HG03565 (cell line): ENCODE data around the gene CDH18.

ENCODE experiments used
- ATAC-seq: cut with Tn5 transposase; IDR thresholded peaks from one replicate; pipeline ENCODE4 v1.9.1; 2021; ENCODE audit warnings: mild to moderate bottlenecking, moderate library complexity; ENCODE audit not compliant: unreplicated experiment

Gene CDH18

DNA sequence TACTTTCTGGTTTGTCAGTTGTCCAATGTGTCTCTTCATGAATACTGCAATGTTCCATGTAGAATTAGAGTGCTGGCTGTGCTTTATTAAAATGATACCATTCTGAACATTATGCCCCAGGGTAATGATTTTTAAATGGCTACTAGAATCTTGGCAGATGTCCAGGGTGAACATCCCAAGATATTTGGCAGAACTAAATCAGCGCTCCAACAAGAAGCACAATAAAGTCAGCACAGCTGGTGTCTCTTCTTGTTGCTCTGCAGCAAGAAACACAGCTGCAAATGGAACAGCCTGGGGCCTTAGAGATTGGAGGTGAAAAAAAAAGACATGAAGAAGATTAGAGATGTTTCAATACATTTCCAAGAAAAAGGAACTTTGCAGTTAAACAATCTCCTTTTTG is 248.3 kb downstream of the CDH18 start:
- ATAC-seq, result no peak

DNA sequence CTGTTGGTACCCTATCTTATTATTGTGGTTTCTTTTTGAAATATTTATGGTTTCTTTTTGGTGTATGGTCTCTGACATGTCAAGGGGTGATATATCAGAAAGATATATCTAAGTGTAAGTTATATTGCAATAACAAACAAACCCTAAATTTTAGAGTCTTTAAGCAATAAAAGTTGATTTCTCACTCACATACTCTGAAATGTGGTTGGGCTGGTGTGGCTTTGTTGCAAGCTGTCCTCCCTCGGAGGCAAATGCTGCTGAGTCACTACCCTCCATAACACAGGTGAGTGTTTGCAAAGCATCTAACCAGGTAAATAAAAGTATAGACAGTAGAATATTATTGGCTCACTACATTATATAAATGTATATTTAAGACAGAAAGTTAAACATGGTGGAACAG is 253.2 kb downstream of the CDH18 start:
- no peak for ATAC-seq

DNA sequence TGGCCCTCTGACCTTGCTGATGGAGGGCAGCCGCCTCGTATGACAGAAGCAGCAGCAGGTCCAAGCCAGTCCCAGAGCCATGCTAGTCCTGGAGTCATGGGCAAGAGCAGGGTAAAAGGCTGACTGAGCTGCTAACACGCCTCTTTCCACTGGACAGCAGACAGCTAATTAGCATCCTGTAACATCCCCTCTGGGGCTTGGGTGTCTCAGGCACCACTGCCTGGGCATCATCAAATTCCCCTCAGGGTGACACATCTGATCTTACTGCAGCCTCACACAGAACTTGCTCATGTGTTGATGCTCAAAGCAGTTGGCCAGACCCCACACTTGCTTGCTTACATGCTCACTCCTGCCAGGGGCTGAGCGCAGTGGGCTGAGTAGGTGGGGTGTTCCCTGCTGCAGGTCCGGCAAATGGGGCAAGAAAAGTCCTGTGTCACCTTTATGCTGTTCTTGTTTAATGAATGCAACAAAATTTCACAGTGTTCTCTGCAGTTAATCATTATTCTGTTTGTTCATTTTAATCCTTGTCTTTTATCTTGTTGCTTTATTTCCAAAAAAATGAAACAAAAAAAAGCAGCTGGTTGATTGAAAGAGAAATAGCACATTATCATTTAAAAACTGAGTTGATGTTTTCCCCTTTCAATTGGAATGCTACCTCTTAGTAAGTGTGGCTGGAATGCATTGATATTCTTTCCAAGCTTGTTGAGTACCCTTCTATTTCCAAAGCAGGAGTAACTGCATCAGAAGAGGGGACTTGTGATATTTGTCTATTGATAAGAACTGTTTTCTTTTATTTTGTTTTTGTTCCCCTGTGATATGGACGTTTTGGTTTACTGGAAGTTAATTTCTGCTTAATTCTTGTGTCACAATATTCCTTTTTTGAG is 254.1 kb downstream of the CDH18 start:
- no peak for ATAC-seq

DNA sequence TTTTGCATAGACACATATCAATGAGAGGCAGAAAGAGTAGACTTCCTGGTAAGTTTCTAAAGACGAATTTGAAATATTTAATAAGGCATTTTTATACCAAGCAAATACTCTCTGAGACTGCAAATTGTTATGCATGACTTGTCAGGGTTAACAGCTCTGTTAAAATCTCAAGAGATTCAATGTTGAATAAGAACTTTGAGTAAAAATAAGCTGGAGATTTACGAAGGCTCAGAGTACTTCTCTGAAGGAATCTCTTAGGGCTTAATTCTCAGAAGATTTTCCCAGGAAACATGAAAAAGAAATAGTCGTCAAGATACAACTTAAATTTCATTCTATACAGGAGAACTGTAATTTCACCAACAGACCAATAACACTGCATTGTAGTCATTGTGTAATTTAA is 259.4 kb downstream of the CDH18 start:
- no peak for ATAC-seq

DNA sequence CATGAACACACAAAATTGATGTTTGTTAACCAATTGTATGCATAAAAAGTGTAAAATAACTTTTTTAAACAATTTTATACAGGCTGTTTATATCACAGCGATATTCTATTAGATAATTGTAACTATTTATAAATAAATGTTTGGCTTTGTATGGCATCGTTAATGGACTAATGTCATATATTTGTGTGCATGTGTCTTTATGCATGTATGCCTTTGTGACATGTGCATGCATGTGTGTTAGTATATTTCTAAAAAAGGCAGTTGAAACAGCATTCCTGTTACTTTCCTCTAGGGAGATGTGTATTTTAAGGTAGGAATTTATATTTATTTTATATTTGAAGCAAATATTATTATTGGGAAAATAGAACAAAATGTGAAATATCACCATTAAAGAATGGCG is 268.9 kb downstream of the CDH18 start:
- ATAC-seq, result no peak

DNA sequence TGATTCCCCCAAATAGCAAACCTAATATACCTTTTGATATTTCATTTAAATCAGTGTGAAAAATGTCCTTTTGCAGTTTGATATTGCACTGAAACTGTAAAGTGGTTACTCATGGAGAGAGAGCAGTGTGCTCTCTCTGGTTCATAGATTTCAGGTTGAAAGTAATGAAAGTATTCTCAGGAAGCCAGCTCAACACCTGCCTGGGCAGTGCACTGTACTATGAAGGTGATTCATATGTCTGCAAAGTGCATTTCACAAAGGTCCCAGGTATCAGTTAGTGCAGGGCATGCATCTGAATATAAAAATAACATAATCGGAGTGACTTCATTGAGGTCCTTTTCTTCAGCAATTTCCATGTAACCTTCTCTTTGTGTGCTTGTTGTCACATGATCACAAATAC is 274.3 kb downstream of the CDH18 start:
- ATAC-seq, result no peak

DNA sequence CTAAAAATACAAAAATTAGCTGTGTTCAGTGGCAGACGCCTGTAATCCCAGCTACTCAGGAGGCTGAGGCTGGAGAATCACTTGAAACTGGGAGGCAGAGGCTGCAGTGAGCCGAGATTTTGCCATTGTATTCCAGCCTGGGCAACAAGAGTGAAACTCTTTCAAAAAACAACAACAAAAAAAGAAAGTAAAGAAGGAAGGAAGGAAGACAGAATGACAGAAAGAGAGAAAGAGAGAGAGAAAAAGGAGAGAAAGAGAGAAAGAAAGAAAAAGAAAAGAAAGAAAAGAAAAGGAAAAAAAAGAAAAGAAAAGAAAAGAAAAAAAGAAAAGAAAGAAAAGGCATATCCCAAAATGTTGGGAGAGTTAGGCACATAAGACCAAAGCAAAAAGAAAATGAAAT is 278.6 kb downstream of the CDH18 start:
- ATAC-seq, result no peak

DNA sequence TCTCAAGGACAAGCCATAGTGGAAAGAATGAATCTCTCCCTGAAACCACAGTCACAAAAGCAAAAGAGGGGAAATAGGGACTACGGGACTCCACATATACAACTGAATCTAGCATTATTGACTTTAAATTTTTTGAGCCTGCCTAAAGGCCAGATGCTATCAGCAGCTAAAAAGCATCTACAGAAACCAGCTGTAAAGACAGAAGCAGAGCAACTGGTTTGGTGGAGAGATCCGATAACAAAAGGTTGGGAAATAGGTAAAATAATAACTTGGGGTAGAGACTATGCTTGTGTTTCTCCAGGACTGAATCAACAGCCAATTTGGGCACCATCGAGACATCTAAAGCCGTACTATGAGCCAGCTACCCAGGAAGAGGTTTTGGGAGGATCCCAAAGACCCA is 281.2 kb downstream of the CDH18 start:
- no peak for ATAC-seq

DNA sequence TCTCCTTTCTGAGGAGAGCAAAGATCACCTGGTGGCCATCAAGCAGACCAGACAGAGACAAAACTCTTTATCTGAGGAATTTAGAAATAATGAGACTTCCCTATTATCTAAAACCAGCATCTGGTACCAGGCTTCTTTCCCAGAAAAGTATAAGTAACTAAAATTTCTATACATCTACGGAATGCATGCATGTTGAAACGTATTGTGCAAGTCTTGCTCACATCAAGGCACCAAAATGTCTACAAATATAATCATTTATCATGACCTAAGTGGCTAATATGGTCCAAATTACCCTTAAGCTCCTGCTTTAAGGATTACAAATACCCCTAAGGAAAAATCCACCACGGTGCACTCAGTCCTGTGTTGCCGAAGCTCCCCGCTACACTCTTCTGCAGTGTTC is 286.3 kb downstream of the CDH18 start:
- no peak for ATAC-seq

DNA sequence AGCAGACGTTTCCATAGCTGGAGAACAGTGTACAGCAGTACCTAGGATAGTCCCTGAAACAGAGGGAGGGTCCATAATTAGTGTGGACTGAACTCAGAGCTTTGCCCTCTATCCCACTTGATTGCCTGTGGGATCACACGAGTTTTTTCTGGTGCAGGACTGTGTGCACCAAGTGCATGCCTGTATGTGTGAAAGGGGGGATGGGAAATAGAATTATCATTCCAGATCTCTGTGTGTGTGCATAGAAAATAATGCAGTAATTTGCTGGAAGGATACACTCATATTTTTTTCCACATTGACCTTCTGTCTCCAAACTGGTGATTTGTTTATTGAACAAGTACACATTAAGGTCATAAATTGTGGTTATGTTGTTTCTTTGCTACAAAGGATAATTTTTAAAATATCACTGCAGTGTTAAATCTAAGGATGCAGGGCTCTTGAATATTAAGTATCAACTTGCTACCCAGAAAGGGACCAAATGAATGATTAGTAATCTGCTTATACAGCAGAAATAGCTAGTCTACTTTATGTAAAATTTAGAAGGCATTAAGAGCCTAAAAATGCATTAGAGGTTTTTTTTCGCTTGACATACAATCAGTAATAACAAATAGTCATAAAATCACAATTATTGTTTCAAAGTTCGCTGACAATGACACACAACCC is 292.9 kb downstream of the CDH18 start:
- ATAC-seq, result no peak

DNA sequence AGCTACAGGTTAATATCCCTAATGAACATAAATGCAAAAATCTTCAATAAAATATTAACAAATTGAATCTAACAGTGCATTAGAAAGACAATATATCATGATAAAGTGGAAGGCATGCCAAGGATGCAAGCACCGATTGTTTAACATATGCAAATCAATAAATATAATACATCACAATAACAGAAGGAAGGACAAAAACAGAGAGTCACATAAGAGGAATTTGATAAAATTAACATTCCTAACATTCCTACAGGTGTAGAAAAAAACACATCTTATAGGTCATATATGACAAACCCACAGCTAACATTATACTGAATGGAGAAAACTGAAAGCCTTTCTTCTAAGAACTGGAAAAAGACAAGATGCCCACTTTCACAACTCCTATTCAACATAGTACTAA is 297.0 kb downstream of the CDH18 start:
- ATAC-seq, result no peak

DNA sequence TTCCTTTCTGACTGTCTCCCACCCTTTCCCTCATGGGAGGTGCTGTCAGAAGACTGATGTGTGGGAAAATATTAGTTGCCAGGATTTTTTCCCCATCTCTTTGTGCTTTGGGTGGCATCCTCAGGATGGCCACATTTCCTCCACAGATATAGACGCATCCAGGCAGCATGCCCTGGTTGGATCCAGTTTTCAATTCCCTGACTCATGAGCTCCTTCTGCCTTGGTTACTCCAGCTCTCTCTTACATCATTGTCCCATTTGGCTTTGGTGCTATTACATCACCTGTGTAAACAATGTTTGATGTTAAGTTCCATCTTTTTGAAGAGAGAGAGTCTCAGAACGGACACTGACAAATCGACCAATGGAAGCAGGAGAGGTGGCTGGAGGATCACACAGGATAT is 302.5 kb downstream of the CDH18 start:
- ATAC-seq, result no peak

DNA sequence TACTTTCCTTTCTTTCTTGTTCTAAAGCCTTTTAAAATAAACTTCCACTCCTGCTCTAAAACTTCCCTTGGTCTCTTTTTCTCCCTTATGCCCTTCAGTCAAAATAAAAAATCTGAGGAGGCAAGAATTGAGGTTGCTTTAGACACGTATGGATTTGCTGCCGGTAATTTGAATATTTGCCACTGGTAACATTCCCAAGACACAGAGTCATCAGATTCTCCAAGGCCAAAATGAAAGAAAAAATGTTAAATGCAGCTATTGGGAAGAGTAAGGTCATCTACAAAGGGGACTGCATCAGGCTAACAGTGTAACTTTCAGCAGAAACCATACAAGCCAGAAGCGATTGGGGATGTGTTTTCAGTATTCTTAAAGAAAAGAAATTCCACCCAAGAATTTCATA is 311.1 kb downstream of the CDH18 start:
- no peak for ATAC-seq

DNA sequence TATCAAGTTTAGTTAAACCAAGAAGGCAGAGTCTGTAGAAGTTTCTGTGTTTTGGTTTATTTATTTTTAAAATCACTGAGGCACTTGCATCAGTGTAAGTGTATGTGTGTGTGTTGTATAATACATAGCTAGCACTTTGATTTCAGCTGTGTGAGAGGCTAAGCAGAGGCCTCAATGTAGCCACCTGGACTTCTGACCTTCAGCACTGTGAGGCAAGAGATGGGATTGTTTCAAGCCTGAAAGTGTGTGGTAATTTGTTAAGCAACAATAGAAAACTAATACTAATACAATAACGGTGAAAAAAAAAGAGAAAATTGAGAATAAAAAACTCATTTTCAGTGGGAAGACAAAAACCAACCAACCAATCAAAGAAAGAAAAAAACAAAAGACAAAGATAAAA is 327.3 kb downstream of the CDH18 start:
- no peak for ATAC-seq

DNA sequence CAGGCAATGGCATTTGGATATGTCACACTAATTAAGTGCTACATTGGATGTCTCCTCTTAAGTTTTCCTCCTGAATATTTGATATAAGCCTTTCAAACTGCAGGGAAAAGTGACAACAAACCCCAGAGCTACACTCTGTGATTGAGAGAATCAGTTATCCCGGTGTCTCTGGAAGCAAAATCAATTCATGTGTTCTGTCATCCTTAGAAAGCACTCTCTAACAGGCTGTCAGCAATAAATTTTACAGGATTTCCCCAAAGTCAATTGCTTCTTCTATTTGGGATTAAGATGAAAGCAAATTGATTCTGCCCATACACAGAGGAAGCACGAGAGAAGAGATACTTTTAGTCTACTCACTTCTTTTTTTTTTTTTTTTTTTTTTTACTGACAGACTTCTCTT is 332.4 kb downstream of the CDH18 start:
- no peak for ATAC-seq

DNA sequence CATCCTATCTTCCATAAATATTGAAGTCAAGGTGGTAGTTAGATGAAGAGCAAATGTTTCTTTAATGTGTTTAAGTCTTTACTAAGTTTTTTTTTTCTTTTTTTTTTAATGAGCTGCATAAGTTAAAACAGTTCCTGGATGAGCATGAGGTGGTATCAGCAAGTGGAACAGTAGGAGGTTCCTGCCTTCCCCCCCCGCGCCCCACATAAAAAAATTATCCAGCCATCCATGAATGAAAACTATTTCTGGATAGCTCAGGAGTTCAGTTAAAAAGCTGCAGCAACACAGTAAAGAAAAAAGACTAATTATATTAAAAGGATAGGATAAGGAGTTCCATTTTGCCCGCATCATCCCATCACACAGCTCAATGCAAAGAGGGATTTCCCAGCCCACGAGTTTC is 349.5 kb downstream of the CDH18 start:
- ATAC-seq, result no peak

DNA sequence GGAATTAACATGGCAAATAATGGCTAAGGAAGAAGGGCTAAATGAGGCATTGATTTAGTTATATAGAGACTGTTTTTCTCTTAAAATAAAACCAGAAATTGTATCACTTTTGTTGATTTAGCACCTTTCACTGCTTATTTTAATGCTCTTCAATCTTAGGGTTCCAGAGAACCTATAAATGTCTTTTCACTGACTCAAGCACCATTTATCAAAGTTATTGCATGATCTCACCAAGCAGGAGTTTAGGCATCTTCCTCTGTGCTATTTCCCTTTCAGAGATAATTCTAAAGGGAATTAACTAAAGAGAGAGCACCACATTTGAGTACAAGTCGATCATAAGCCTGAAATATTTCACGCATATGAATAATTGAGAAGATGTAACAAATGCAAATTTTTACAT is 357.1 kb downstream of the CDH18 start:
- no peak for ATAC-seq

DNA sequence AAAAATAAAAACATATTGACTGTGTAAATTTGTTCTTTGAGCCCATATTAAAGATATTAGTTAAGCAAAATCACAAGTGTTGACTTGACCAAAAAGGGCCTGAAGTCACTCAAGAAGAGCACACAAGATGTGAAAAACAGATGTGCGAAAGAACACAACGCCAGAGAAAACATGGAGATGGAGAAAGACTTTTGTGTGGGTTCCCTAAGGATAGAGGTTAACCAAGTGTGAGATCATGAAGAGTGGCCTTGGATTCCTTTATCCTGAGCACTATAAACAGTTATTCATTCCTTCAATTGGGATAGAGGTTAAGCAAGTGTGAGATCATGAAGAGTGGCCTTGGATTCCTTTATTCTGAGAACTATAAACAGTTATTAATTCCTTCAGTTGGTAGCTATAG is 361.8 kb downstream of the CDH18 start:
- ATAC-seq, result no peak

DNA sequence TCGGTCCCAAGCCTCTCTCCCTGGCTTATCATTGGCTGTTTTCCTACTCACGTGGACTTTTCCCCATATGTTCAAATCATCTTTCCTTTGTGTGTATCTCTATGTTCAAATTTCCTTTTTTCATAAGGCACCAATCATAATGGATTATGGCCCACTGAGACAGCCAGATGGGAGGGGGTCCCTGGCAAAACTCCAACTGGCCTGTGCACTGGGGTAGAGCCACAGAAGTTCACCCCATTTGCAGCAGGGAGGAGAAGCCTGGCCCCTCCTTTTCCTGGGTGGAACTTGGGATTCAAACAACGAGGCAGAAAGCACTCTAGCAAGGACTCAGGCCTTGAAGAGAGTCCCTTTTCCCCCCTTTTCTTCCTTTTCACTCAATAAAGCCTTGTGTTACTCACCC is 362.4 kb downstream of the CDH18 start:
- ATAC-seq, result no peak

DNA sequence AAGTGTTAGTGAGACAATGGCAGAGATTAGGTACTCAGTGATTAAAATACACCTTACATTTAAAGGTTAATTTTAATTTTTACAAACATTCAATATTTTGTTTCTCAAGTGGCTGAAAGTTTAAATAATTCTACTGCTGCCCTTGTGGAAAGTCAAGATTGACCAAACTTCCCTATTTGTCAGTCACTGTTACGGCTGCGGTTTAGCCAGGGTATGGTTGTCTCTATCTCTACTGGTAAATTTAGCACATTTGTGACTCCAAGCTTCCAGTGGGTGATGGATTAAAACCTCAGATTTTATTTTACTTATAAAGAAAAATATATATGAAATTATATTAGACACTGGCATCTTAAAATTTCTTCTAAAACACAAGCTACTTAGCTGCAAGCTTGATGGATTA is 368.4 kb downstream of the CDH18 start:
- ATAC-seq, result no peak

DNA sequence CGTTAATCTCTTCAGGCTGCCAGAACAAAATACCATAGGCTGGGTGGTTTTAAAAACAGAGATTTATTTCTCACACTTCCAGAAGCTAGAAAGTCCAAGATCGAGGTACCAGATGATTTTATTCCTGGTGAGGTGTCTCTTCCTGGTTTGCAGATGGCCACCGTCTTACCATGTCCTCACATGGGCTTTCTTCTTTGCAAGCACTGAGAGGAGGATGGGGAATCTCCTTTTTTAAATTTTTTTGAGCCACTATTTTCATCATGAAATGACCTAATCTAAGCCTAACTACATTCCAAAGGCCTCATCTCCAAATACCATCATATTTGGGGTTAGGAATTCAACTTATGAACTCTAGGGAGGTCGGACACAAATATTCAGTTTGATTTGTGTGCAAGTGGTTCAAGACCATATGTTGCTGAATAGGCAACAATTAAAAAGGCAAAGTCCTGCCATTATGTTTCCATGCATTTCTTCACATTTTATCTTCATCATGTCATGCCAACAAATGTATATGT is 371.2 kb downstream of the CDH18 start:
- ATAC-seq, result no peak

DNA sequence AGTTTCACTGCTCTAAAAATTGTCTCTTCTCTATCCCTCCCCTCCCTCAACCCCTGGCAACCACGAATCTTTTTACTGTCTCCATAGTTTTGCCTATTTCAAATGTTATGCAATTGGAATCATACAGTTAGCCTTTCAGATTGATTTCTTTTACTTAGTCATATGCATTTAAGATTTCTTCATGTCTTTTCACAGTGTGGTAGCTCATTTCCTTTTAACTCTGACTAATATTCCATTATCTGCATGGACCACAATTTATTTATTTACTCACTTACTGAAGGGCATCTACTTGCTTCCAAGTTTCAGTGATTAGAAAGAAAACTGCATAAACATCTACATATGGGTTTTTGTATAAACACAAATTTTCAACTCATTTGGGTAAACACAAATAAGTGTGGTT is 372.3 kb downstream of the CDH18 start:
- ATAC-seq, result no peak
